Small intestine (tissue), 7 donors: ENCODE results near the gene NEK3. TPM values are rescaled to one million over a fixed set of nuclear protein-coding genes. Genes with fewer than 3 reads are reported as not detected.
A peak's percentile ranks its signal among the peaks of the same experiment; 100 is the strongest.
"Not testable (repeated sequence)": the region's sequence is repeated elsewhere in the genome, so short reads cannot be mapped to it uniquely, and the experiment has no call there.

Experiments
- DNase-seq, 2 donors: peaks; one replicate each; pipeline versions ENCODE4 v3.0.0 to v3.0.0-alpha.2; 2013
- FAIRE-seq: peaks from 2 replicates; lab custom pipeline; 2012; peaks lifted over from hg19 to GRCh38; lab: Jason Lieb, UNC
- H3K27ac ChIP-seq, 3 donors: one replicate each; pipeline ENCODE4 v1.5.1; 2013; ENCODE audit warnings: low read length in 2 of 3, mild to moderate bottlenecking in 2 of 3, control low read depth in 1 of 3, inconsistent platforms in 1 of 3, low read depth in 1 of 3, moderate library complexity in 1 of 3
- H3K27me3 ChIP-seq, 3 donors: one replicate each; pipeline ENCODE4 v1.6.1; 2013; ENCODE audit warnings: low read length in 3 of 3, inconsistent platforms in 1 of 3; ENCODE audit not compliant: control insufficient read depth in 3 of 3, insufficient read depth in 3 of 3
- H3K36me3 ChIP-seq, 3 donors: one replicate each; pipeline ENCODE4 v1.6.1; 2013; ENCODE audit warnings: low read length in 3 of 3, inconsistent platforms in 1 of 3, low read depth in 1 of 3, mild to moderate bottlenecking in 1 of 3, moderate library complexity in 1 of 3; ENCODE audit not compliant: control insufficient read depth in 3 of 3, insufficient read depth in 2 of 3
- H3K4me1 ChIP-seq, 3 donors: one replicate each; pipeline ENCODE4 v1.6.1; 2013; ENCODE audit warnings: low read length in 2 of 3, inconsistent platforms in 1 of 3, low read depth in 1 of 3, mild to moderate bottlenecking in 1 of 3, moderate library complexity in 1 of 3; ENCODE audit not compliant: control insufficient read depth in 3 of 3, insufficient read depth in 2 of 3
- H3K4me3 ChIP-seq, 3 donors: one replicate each; pipeline ENCODE4 v1.5.1; 2013; ENCODE audit warnings: low read length in 3 of 3, control low read depth in 1 of 3, inconsistent platforms in 1 of 3, low read depth in 1 of 3, mild to moderate bottlenecking in 1 of 3, moderate library complexity in 1 of 3
- H3K9me3 ChIP-seq, 2 donors: one replicate each; pipeline ENCODE4 v1.6.1; 2013; ENCODE audit warnings: low read depth in 1 of 2, low read length in 1 of 2; ENCODE audit not compliant: control insufficient read depth in 2 of 2, insufficient read depth in 1 of 2
- WGBS, 3 donors: extraction: QIAGEN DNeasy Blood & Tissue Kit; methylation state at CpG; one replicate each; pipeline ENCODE4 v1.1.7; 2013; 5-methylcytosine and 5-hydroxymethylcytosine counted together
- polyA plus RNA-seq, 4 donors: library from polyadenylated mRNA; stranded (reverse) in 3 of 4; unstranded in 1 of 4; fragments of 200-250 nt in 3 of 4; fragments of 120-200 nt in 1 of 4; gene quantifications; one replicate each; pipeline versions ENCODE4 v1.2.1 to v1.2.3, GENCODE V29; 2013
- donor health status: healthy with polysubstance abuse.
- donor health status: control.
- donor health status: control.
- donor health status: Bipolar disorder and iron deficiency.
- donor health status: healthy.

Gene NEK3
- polyA plus RNA-seq, 4 donors: 20.6 to 44.3 (median 38.1) TPM

GRCh38 chr13:52201439-52202193, 42.2 kb upstream of the NEK3 start:
- WGBS, 3 donors: 34 to 47% (median 34%) methylated on average over 12 of the region's 12 CpGs
- H3K36me3 ChIP-seq, H3K4me1 ChIP-seq, FAIRE-seq, H3K9me3 ChIP-seq, H3K27me3 ChIP-seq, H3K4me3 ChIP-seq: not testable (repeated sequence)
- H3K27ac ChIP-seq: peak overlapping the region in 1 of 3 donors; percentile 45
- DNase-seq: peak; percentile 51 to 67

- FAIRE-seq: no peak
- H3K4me1 ChIP-seq: peaks cover 0 to 8% (median 2%) of the 10 kb centered on the region in 3 donors
- H3K9me3 ChIP-seq: no peaks in the 10 kb centered on the region
- peak overlapping the region; percentile 35 to 85 (median 82) for H3K4me3 ChIP-seq
- DNase-seq: peak; percentile 62 to 83
- H3K36me3 ChIP-seq: peaks cover 0 to 2% (median 0%) of the 10 kb centered on the region in 3 donors
- no peaks in the 10 kb centered on the region for H3K27me3 ChIP-seq
- peak overlapping the region in 2 of 3 donors; percentile 91 to 97 for H3K27ac ChIP-seq
- 7 to 17% (median 8%) methylated on average over 24 to 34 of the region's 34 CpGs for WGBS, 3 donors
Observed at GRCh38 chr13:52195401-52195837, 36.0 kb upstream of the NEK3 start.

GRCh38 chr13:52194184-52194868, 34.9 kb upstream of the NEK3 start:
- DNase-seq: peak; percentile 89 to 92
- FAIRE-seq: no peak
- Histone ChIP-seq H3K4me3 (peak overlapping the region; percentile 81 to 85 (median 82)), H3K27me3 (no peaks in the 10 kb centered on the region), H3K9me3 (no peaks in the 10 kb centered on the region), H3K27ac (peak overlapping the region; percentile 56 to 97 (median 91)), H3K4me1 (peaks cover 0 to 7% (median 2%) of the 10 kb centered on the region in 3 donors), H3K36me3 (peaks cover 0 to 6% (median 0%) of the 10 kb centered on the region in 3 donors)
- WGBS, 3 donors: 0% methylated on average over 47 of the region's 47 CpGs

GRCh38 chr13:52193587-52194183, 34.3 kb upstream of the NEK3 start:
- H3K4me1 ChIP-seq, FAIRE-seq, H3K9me3 ChIP-seq, H3K27me3 ChIP-seq, H3K36me3 ChIP-seq: not testable (repeated sequence)
- peak overlapping the region; percentile 81 to 85 (median 82) for H3K4me3 ChIP-seq
- H3K27ac ChIP-seq: peak overlapping the region; percentile 56 to 97 (median 91)
- WGBS, 3 donors: 1% methylated on average over 14 of the region's 14 CpGs
- DNase-seq: peak; percentile 62 to 67

- not testable (repeated sequence) for FAIRE-seq, H3K4me3 ChIP-seq, H3K27ac ChIP-seq, DNase-seq, H3K4me1 ChIP-seq, H3K27me3 ChIP-seq, H3K9me3 ChIP-seq
- peaks cover 0 to 32% (median 0%) of the 10 kb centered on the region in 3 donors for H3K36me3 ChIP-seq
- 84 to 86% (median 85%) methylated on average over 3 to 4 of the region's 4 CpGs for WGBS, 3 donors
Observed at GRCh38 chr13:52187424-52188187, 28.2 kb upstream of the NEK3 start.

- no peaks in the 10 kb centered on the region for H3K27me3 ChIP-seq
- 88 to 98% (median 94%) methylated on average over 1 of the region's 1 CpG for WGBS, 3 donors
- no peak for DNase-seq
- H3K9me3 ChIP-seq: no peaks in the 10 kb centered on the region
- peaks cover 0 to 33% (median 0%) of the 10 kb centered on the region in 3 donors for H3K36me3 ChIP-seq
- no peak overlapping the region for H3K27ac ChIP-seq
- no peak for FAIRE-seq
- peaks cover 0 to 4% (median 2%) of the 10 kb centered on the region in 3 donors for H3K4me1 ChIP-seq
- no peak overlapping the region for H3K4me3 ChIP-seq
Observed at GRCh38 chr13:52187029-52187423, 27.6 kb upstream of the NEK3 start.

GRCh38 chr13:52181316-52181954, 22.0 kb upstream of the NEK3 start:
- not testable (repeated sequence) for H3K27ac ChIP-seq, H3K4me1 ChIP-seq, H3K27me3 ChIP-seq, H3K9me3 ChIP-seq, H3K4me3 ChIP-seq
- FAIRE-seq (peak; percentile 65), DNase-seq (peak in 1 of 2 donors; percentile 43)
- WGBS, 3 donors: 14 to 44% (median 41%) methylated on average over 5 of the region's 5 CpGs
- H3K36me3 ChIP-seq: peaks cover 0 to 33% (median 2%) of the 10 kb centered on the region in 3 donors
